Right lobe of liver (tissue), 4 donors: ENCODE data around the gene ANLN.

Experiments
- POLR2A ChIP-seq: fragments of 450-650 bp; IDR thresholded peaks from one replicate; pipeline ENCODE4 v1.6.1; 2017; ENCODE audit warnings: antibody characterized with exemption, mild to moderate bottlenecking
- TF ChIP-seq, protein P1 (sequence below), 4 donors: fragments of 200-600 bp in 3 of 4; fragments of 450-650 bp in 1 of 4; IDR thresholded peaks; one replicate each; pipeline versions ENCODE4 v1.5.1 to v1.8.0; 2016 to 2022; ENCODE audit warnings: antibody characterized with exemption in 4 of 4, mild to moderate bottlenecking in 2 of 4
- donor health status: DM: no; HTN: no; CAD: no.
- donor health status: DM: no; HTN: no; CAD: no.
- donor health status: DM: no; HTN: yes; CAD: no.

DNA sequence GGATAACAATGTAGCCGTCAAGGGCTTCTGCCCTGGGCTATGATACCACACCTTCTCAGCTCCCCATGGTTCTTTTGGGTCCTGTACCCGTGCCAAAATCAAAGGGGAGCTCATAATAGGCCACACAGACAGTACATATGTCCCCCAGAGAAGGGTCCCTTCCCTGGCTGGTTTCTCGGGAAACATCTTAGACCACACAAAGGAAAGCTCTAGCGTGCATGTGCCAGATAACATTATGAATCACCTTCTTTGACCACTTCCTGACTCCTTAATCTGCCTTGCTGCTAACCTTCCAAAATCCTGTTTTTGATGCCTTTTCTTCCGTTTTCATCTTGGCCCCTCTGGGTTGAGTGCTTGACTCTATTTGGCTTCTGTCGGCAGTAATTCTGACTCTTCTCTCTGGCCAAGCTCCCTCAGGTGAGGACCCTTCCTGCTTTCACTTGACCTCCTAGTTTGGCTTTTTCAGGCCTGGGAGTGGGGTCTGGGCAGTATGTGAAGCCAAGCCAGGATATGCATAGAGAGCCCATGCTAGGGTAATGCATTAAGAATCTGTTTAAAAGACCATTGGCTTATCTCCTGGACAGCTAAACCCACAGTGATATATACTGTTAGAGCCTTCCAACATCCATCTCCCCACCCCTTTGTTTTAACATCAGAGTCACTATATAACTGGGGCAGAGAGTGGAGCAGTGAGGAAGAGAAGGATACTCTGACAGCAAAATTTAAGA lies 84.8 kb downstream of the ANLN start:
- TF ChIP-seq, protein P1, sequence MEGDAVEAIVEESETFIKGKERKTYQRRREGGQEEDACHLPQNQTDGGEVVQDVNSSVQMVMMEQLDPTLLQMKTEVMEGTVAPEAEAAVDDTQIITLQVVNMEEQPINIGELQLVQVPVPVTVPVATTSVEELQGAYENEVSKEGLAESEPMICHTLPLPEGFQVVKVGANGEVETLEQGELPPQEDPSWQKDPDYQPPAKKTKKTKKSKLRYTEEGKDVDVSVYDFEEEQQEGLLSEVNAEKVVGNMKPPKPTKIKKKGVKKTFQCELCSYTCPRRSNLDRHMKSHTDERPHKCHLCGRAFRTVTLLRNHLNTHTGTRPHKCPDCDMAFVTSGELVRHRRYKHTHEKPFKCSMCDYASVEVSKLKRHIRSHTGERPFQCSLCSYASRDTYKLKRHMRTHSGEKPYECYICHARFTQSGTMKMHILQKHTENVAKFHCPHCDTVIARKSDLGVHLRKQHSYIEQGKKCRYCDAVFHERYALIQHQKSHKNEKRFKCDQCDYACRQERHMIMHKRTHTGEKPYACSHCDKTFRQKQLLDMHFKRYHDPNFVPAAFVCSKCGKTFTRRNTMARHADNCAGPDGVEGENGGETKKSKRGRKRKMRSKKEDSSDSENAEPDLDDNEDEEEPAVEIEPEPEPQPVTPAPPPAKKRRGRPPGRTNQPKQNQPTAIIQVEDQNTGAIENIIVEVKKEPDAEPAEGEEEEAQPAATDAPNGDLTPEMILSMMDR (IDR thresholded peaks at IDR 0.05), result no peak
- TF ChIP-seq POLR2A, result no peak
